ENCODE data around the gene F2RL3.
"Not testable (repeated sequence)": the region's sequence is repeated elsewhere in the genome, so short reads cannot be mapped to it uniquely, and the experiment has no call there.

Gene F2RL3

DNA sequence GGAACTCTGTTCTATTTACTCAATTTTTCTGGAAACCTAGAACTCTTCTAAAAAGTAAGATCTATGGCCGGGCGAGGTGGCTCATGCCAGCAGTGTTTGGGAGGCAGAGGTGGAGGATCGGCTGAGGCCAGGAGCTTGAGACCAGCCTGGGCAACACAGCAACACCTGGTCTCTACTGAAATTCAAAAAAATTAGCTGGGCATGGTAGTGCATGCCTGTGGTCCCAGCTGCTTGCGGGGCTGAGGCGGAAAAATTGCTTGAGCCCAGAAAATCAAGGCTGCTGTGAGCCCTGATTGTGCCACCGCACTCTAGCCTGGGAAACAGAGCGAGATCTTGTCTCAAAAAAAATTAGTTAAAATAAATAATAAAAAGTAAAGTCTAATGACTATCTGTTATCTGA is 28.6 kb downstream of the F2RL3 start:
- no peak for FAIRE-seq
- no peak for DNase-seq (ENCODE audit: insufficient read length, low spot score)

GRCh38 chr19:16919496-16919895 is 30.7 kb downstream of the F2RL3 start:
- no peak for FAIRE-seq
- no peak for DNase-seq (ENCODE audit: insufficient read length, low spot score)

GRCh38 chr19:16920816-16921529 is 32.2 kb downstream of the F2RL3 start:
- DNase-seq (ENCODE audit: insufficient read length, low spot score) = no peak
- FAIRE-seq = no peak

DNA sequence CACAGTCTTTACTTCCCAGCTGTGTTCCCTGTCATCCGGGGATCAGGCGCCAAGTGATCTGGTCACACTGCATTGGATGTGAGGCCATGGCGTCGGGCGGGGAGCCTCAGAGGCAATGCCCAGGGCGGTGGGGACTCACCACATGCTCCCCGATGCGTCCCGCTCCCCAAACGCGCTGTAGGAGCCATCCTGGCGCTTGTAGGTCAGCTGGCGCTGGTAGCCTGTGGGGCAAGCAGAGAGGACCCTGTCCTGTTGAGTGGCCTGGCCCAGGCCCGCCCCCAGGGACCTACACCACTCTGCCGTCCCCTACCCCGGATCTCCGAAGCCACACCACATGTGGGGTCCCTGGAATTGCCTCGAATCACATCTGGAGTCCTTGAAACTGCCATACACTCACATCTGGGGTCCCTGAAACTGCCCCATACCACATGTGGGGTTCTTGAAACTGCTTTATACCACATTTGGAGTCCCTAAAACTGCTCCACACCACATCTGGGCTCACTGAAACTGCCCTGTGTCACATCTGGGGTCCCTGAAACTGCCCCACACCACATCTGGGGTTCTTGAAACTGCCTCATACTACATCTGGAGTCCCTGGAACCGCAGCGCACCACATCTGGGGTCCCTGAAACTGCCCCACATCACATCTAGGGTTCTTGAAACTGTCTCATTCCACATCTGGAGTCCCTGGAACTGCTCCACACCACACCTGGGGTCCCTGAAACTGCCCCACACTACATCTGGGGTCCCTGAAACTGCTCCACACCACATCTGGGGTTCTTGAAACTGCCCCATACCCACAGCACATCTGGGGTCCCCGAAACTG is 33.2 kb downstream of the F2RL3 start:
- DNase-seq (ENCODE audit: insufficient read length, low spot score) = no peak
- no peak for FAIRE-seq

- DNase-seq (ENCODE audit: insufficient read length, low spot score) = no peak
- FAIRE-seq = no peak
These were observed 33.8 kb downstream of the F2RL3 start for GRCh38 chr19:16922592-16922934.

DNA sequence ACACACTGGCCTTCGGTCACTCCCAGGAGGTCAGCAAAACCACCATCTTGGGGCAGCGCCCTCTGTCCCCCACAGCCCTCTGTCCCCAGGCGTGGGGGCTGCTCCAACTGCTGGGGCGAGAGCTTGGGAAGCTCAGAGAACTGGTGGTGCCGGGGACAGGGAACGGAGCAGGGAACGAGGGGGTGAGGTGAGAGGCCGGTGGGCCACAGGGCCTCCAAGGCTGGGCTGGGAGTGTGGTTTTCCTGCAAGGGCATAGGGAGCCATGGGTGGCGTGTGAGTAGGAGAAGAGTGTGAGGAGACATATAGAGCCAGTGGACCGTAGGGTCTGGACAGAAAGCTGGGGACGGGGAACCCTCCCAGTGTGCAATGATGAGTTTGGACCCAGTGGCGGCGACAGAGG is 34.1 kb downstream of the F2RL3 start:
- FAIRE-seq = no peak
- no peak for DNase-seq (ENCODE audit: insufficient read length, low spot score)

- DNase-seq (ENCODE audit: insufficient read length, low spot score) (no peak), FAIRE-seq (no peak)
These were observed 39.1 kb downstream of the F2RL3 start for GRCh38 chr19:16927883-16928282.

GRCh38 chr19:16928351-16928750 is 39.6 kb downstream of the F2RL3 start:
- FAIRE-seq (no peak), DNase-seq (ENCODE audit: insufficient read length, low spot score) (no peak)

GRCh38 chr19:16928916-16929315 is 40.1 kb downstream of the F2RL3 start:
- FAIRE-seq (no peak), DNase-seq (ENCODE audit: insufficient read length, low spot score) (no peak)

DNA sequence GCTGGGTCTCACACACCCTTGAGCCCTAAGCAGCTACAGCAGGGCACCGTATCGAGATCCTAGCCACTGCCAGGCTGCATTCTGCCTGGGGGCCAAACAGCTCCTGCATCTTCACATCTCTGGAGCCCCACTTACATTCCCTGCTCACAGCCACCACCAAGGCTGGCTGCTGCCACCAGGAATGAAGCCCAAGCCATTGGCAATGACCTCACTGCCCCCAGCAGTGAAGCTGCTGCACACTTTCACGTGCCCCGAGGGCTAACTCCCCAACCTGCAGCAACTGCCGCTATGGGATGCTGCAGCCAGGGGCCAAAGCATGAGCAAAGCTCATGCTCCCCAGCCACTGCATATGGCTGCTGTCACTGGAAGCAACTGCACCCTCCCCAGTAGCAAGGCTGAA is 42.0 kb downstream of the F2RL3 start:
- no peak for FAIRE-seq

DNA sequence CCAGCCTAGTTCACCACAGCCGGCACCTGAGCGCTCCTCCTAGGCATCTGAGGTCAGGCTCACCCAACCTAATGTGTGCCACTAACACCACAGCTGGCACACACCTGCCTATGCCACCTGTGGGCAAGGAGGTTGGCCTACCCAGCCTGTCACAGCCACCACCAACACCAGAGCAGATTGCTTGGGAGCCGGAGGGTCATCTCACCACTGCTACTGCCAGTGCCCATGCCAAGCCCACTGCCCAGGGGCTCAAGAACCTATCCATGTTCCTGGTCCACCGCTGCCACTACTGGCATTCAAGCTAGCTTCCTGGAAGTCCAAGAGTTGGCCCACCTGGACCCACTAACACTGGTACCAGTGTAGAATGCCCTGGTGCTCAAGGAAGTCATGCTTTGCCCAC is 42.5 kb downstream of the F2RL3 start:
- FAIRE-seq = no peak
- no peak for DNase-seq (ENCODE audit: insufficient read length, low spot score)

More for the DNA sequence above, 42.0 kb downstream of the F2RL3 start:
- no peak for DNase-seq (ENCODE audit: insufficient read length, low spot score)

DNA sequence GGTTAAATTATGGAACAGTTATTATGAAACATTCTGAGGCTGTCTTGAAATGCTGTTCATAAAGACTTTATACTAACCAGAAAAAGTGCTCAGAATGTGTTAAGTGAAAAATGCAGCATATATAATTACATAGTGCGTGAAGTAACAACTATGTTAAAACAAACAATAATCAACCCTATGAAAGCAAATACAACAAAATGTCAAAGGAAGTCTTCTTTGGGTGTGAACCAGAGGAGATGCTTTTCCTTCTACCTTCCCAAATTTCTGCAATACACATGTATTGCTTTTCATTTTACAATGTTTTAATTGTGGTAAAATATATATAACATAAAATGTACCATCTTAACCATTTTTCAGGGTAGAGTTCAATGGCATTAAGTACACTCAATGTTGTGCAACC is 45.7 kb downstream of the F2RL3 start:
- FAIRE-seq (no peak), DNase-seq (ENCODE audit: insufficient read length, low spot score) (no peak)

GRCh38 chr19:16936901-16937300 is 48.1 kb downstream of the F2RL3 start:
- FAIRE-seq = no peak
- no peak for DNase-seq (ENCODE audit: insufficient read length, low spot score)

GRCh38 chr19:16937796-16938195 is 49.0 kb downstream of the F2RL3 start:
- FAIRE-seq; DNase-seq (ENCODE audit: insufficient read length, low spot score): not testable (repeated sequence)

DNA sequence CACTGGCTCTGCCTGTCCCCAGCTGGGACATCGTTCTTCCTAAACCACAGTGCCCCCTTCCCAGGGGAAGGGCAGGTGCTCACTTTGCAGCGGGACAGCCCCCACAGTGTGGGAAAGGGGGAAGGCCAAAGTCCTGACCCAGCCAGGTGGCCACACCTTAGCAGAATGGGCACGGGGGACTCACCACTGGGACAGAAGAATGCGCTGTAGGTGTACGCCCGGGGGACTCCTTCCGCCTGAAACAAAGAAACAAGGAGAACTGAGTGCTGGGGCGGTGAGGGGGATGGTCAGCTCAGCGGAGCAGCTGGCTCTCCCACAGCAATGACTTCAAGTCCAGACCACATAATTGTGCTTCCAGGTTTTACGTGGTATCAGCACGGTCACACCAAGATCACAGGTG is 49.4 kb downstream of the F2RL3 start:
- DNase-seq (ENCODE audit: insufficient read length, low spot score) (no peak), FAIRE-seq (no peak)

DNA sequence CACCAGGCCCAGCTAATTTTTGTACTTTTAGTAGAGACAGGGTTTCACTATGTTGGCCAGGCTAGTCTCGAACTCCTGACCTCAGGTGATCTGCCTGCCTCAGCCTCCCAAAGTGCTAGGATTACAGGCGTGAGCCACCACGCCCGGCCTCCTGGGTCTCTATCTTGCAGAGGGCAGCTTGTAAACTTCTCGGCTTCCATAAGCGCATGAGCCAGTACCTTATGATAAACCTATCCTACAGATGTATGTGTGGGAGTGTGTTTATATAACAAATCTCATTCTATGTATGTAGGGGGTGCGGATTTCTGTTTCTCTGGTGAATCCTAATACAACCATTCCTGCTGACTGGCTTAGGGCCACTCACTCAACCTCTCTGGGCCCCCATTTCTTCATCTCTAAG is 51.3 kb downstream of the F2RL3 start:
- DNase-seq (ENCODE audit: insufficient read length, low spot score); FAIRE-seq: not testable (repeated sequence)

GRCh38 chr19:16940626-16941025 is 51.8 kb downstream of the F2RL3 start:
- no peak for FAIRE-seq

More at GRCh38 chr19:16940626-16941025, 51.8 kb downstream of the F2RL3 start:
- no peak for DNase-seq (ENCODE audit: insufficient read length, low spot score)
